Suprapubic skin (tissue), 4 donors: ENCODE measurements around the gene DMXL2. TPM values are rescaled to one million over a fixed set of nuclear protein-coding genes. Genes with fewer than 3 reads are reported as not detected.
"Not testable (repeated sequence)": the region's sequence is repeated elsewhere in the genome, so short reads cannot be mapped to it uniquely, and the experiment has no call there.

Experiments
- DNase-seq, 2 donors: peaks; one replicate each; pipeline ENCODE4 v3.0.0-alpha.2; 2019; ENCODE audit warnings: low spot score in 2 of 2
- H3K27ac ChIP-seq: fragments of 200-600 bp; sonication (generic); one replicate; pipeline ENCODE4 v1.5.1; 2019
- H3K27me3 ChIP-seq: fragments of 200-600 bp; sonication (generic); one replicate; pipeline ENCODE4 v1.5.1; 2019
- H3K36me3 ChIP-seq: fragments of 200-600 bp; sonication (generic); one replicate; pipeline ENCODE4 v1.5.1; 2019
- H3K4me1 ChIP-seq: fragments of 200-600 bp; sonication (generic); one replicate; pipeline ENCODE4 v1.5.1; 2019
- H3K4me3 ChIP-seq: fragments of 200-600 bp; sonication (generic); one replicate; pipeline ENCODE4 v1.5.1; 2019; ENCODE audit warnings: mild to moderate bottlenecking
- H3K9me3 ChIP-seq: fragments of 200-600 bp; sonication (generic); one replicate; pipeline ENCODE4 v1.5.1; 2019
- CTCF ChIP-seq, 2 donors: fragments of 200-600 bp in 1 of 2; fragments of 450-650 bp in 1 of 2; sonication (generic) in 1 of 2; IDR thresholded peaks; one replicate each; pipeline ENCODE4 v1.5.1; 2016 to 2019; ENCODE audit warnings: antibody characterized with exemption in 2 of 2, mild to moderate bottlenecking in 1 of 2, moderate library complexity in 1 of 2
- EP300 ChIP-seq: sonication (generic); formaldehyde crosslinking; IDR thresholded peaks from one replicate; pipeline ENCODE4 v1.6.1; 2017; ENCODE audit warnings: antibody characterized with exemption
- POLR2A ChIP-seq, 2 donors: fragments of 450-650 bp; IDR thresholded peaks; one replicate each; pipeline ENCODE4 v1.6.1; 2017; ENCODE audit warnings: antibody characterized with exemption in 2 of 2, mild to moderate bottlenecking in 2 of 2, moderate library complexity in 2 of 2
- POLR2AphosphoS5 ChIP-seq, 3 donors: sonication (generic); formaldehyde crosslinking; IDR thresholded peaks; one replicate each; pipeline ENCODE4 v1.6.1; 2017; ENCODE audit warnings: antibody characterized with exemption in 3 of 3
- WGBS: methylation state at CpG from one replicate; pipeline ENCODE4 v1.1.5; 2018; 5-methylcytosine and 5-hydroxymethylcytosine counted together
- total RNA-seq, 4 donors: library from RNA; depleted of rRNA; stranded (reverse); fragments of >200 nt; gene quantifications; one replicate each; pipeline ENCODE4 v1.1.0, GENCODE V29; 2016

Gene DMXL2
- total RNA-seq, 4 donors from 2014 or later = 4.1 to 32.9 (median 8.3) TPM

- no peaks in the 10 kb centered on the region for H3K27me3 ChIP-seq
- H3K27ac ChIP-seq = no peak overlapping the region
- no peaks in the 10 kb centered on the region for H3K9me3 ChIP-seq
- peaks cover 20% of the 10 kb centered on the region for H3K4me1 ChIP-seq
- no peak for DNase-seq
- WGBS = 95% methylated on average over 1 of the region's 1 CpG
- TF ChIP-seq POLR2A (IDR thresholded peaks at IDR 0.05) (no peak), CTCF (IDR thresholded peaks at IDR 0.05) (no peak), EP300 (no peak), POLR2AphosphoS5 (IDR thresholded peaks at IDR 0.05) (no peak)
- no peak overlapping the region for H3K4me3 ChIP-seq
- H3K36me3 ChIP-seq = no peaks in the 10 kb centered on the region
Observed at GRCh38 chr15:51575775-51576174, 46.8 kb downstream of the DMXL2 start.

GRCh38 chr15:51573352-51573751, 49.2 kb downstream of the DMXL2 start:
- not testable (repeated sequence) for H3K27me3 ChIP-seq, H3K4me3 ChIP-seq, DNase-seq, H3K27ac ChIP-seq, H3K36me3 ChIP-seq, H3K9me3 ChIP-seq
- peaks cover 20% of the 10 kb centered on the region for H3K4me1 ChIP-seq
- WGBS = 87% methylated on average over 2 of the region's 2 CpGs

DNA sequence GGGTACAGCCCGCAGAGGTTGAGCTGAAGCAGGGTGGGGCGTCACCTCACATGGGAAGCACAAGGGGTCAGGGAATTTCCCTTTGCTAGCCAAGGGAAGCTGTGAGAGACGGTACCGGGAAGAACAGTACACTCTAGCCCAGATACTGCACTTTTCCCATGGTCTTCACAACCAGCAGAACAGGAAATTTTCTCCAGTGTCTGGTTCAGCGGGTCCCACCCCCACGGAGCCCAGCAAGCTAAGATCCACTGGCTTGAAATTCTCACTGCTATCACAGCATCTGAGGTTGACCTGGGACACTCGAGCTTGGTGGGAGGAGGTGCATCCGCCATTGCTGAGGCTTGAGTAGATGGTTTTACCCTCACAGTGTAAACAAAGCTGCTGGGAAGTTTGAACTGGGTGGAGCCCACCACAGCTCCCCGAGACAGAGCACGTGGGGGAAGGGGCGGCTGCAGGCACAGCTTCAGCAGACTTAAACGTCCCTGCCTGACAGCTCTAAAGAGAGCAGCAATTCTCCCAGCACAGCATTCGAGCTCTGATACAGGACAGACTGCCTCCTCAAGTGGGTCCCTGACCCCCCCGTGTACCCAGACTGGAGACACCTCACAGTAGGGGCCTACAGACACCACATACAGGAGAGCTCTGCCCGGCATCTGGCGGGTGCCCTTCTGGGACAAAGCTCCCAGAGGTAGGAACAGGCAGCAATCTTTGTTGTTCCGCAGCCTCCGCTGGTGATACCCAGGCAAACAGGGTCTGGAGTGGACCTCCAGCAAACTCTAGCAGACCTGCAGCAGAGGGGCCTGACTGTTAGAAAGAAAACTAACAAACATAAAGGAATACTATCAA, 53.4 kb downstream of the DMXL2 start:
- DNase-seq, H3K4me1 ChIP-seq, H3K27ac ChIP-seq, H3K9me3 ChIP-seq, H3K36me3 ChIP-seq, H3K4me3 ChIP-seq, H3K27me3 ChIP-seq: not testable (repeated sequence)
- 74% methylated on average over 16 of the region's 18 CpGs for WGBS

GRCh38 chr15:51561271-51561670, 61.3 kb downstream of the DMXL2 start:
- WGBS = 80% methylated on average over 5 of the region's 5 CpGs
- Histone ChIP-seq H3K27ac (no peak overlapping the region), H3K9me3 (no peaks in the 10 kb centered on the region), H3K36me3 (no peaks in the 10 kb centered on the region), H3K27me3 (no peaks in the 10 kb centered on the region), H3K4me1 (no peaks in the 10 kb centered on the region), H3K4me3 (no peak overlapping the region)
- DNase-seq = no peak
- no peak for TF ChIP-seq EP300
- TF ChIP-seq CTCF (IDR thresholded peaks at IDR 0.05) = no peak
- TF ChIP-seq POLR2A (IDR thresholded peaks at IDR 0.05) = no peak
- no peak for TF ChIP-seq POLR2AphosphoS5 (IDR thresholded peaks at IDR 0.05)

DNA sequence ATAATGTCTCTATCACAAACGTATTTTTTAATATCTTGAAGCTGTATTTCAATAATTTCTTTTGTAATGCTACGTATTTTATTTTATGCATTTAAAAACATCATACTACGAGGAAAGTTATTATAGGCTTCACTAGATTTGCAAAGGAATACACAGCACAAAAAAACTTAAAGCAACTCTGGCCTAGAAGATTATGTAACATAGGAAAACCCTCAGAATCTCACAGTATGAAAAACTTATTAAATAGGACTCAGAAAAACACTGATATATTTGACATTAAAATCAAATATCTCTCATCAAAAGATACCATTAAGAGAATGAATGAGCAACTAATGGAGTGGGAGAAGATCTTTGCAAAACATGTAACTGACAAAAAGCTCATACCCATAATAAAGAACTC, 63.7 kb downstream of the DMXL2 start:
- Histone ChIP-seq H3K27ac (no peak overlapping the region), H3K36me3 (no peaks in the 10 kb centered on the region), H3K4me1 (no peaks in the 10 kb centered on the region), H3K9me3 (no peaks in the 10 kb centered on the region), H3K27me3 (no peaks in the 10 kb centered on the region), H3K4me3 (no peak overlapping the region)
- TF ChIP-seq POLR2AphosphoS5 (IDR thresholded peaks at IDR 0.05) = no peak
- no peak for TF ChIP-seq POLR2A (IDR thresholded peaks at IDR 0.05)
- TF ChIP-seq EP300 = no peak
- no peak for TF ChIP-seq CTCF (IDR thresholded peaks at IDR 0.05)
- 97% methylated on average over 3 of the region's 3 CpGs for WGBS
- no peak for DNase-seq

- Histone ChIP-seq H3K27me3 (no peaks in the 10 kb centered on the region), H3K36me3 (no peaks in the 10 kb centered on the region), H3K9me3 (no peaks in the 10 kb centered on the region), H3K27ac (no peak overlapping the region), H3K4me1 (no peaks in the 10 kb centered on the region), H3K4me3 (no peak overlapping the region)
- TF ChIP-seq CTCF (IDR thresholded peaks at IDR 0.05) (no peak), POLR2AphosphoS5 (IDR thresholded peaks at IDR 0.05) (no peak), POLR2A (IDR thresholded peaks at IDR 0.05) (no peak)
- no peak for DNase-seq
- WGBS = 78% methylated on average over 3 of the region's 3 CpGs
Observed at GRCh38 chr15:51558411-51558810, 64.2 kb downstream of the DMXL2 start.
